ENCODE data around the gene TECTB.

DNA sequence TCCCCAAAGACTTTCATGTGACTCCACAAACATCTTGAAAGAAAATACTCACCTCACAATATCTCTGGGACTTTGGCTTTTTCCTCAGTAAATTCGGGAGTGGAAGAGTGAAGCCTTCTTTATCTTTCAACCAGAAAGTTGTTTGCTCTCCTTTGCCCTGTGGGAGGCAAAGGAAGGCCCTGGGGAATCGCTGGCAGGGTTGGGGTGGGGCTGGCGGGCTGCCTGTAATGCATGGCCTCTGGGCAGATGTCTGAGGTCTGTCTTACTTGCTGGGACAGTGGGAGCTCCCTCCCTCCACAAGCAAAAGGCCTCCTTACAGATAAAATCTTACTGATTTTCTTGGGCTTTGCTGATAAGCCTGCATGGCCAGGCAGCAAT, 24.9 kb downstream of the TECTB start:
- TF ChIP-seq, protein P1, sequence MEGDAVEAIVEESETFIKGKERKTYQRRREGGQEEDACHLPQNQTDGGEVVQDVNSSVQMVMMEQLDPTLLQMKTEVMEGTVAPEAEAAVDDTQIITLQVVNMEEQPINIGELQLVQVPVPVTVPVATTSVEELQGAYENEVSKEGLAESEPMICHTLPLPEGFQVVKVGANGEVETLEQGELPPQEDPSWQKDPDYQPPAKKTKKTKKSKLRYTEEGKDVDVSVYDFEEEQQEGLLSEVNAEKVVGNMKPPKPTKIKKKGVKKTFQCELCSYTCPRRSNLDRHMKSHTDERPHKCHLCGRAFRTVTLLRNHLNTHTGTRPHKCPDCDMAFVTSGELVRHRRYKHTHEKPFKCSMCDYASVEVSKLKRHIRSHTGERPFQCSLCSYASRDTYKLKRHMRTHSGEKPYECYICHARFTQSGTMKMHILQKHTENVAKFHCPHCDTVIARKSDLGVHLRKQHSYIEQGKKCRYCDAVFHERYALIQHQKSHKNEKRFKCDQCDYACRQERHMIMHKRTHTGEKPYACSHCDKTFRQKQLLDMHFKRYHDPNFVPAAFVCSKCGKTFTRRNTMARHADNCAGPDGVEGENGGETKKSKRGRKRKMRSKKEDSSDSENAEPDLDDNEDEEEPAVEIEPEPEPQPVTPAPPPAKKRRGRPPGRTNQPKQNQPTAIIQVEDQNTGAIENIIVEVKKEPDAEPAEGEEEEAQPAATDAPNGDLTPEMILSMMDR (IDR thresholded peaks at IDR 0.05 in 4 of 5, conservative IDR thresholded peaks at IDR 0.05 in 1 of 5), result no peak
- TF ChIP-seq POLR2A (IDR thresholded peaks at IDR 0.05), result no peak
